Pancreas (tissue), 10 donors: ENCODE measurements around the gene RAPGEF5. TPM values are rescaled to one million over a fixed set of nuclear protein-coding genes. Genes with fewer than 3 reads are reported as not detected.

Experiments
- ATAC-seq, 4 donors: fragments of 200-7000 bp; cut with Tn5 transposase; one replicate each; pipeline versions ENCODE4 v1.8.0 to v1.9.1; 2020; ENCODE audit warnings: mild to moderate bottlenecking in 4 of 4, moderate library complexity in 4 of 4
- DNase-seq, 6 donors: peaks; one replicate each; pipeline ENCODE4 v3.0.0-alpha.2; 2020
- FAIRE-seq: peaks from 2 replicates; lab custom pipeline; 2012; peaks lifted over from hg19 to GRCh38; lab: Jason Lieb, UNC
- H3K27ac ChIP-seq, 4 donors: fragments of 200-600 bp; sonication (generic); 1 replicate in 3 of 4; 2 replicates in 1 of 4; pipeline versions ENCODE4 v1.5.0 to v1.8.0; 2020
- H3K27me3 ChIP-seq, 4 donors: fragments of 200-600 bp; one replicate each; pipeline ENCODE4 v1.8.0; 2021
- H3K36me3 ChIP-seq, 3 donors: fragments of 200-600 bp; sonication (generic) in 1 of 3; one replicate each; pipeline versions ENCODE4 v1.5.0 to v1.8.0; 2020 to 2021
- H3K4me1 ChIP-seq, 3 donors: fragments of 200-600 bp; one replicate each; pipeline ENCODE4 v1.8.0; 2021
- H3K4me3 ChIP-seq, 4 donors: fragments of 200-600 bp; sonication (generic) in 2 of 4; one replicate each; pipeline versions ENCODE4 v1.5.0 to v1.8.0; 2020 to 2021
- H3K9me3 ChIP-seq, 4 donors: fragments of 200-600 bp; one replicate each; pipeline ENCODE4 v1.8.0; 2021
- CTCF ChIP-seq, 4 donors: fragments of 200-600 bp; sonication (generic) in 3 of 4; IDR thresholded peaks; one replicate each; pipeline versions ENCODE4 v1.5.0 to v1.8.0; 2021; ENCODE audit warnings: antibody characterized with exemption in 4 of 4
- WGBS, 2 donors: extraction: QIAGEN DNeasy Blood & Tissue Kit; methylation state at CpG; one replicate each; pipeline ENCODE4 v1.1.7; 2013; 5-methylcytosine and 5-hydroxymethylcytosine counted together
- intact Hi-C, 3 donors: fragments of 100-400 bp; cut with DNase I; formaldehyde crosslinking; loops; one replicate each; pipeline versions ENCODE4 v1.11.1 to v1.14.2; 2022
- polyA plus RNA-seq, 2 donors: library from polyadenylated mRNA; stranded (reverse); fragments of 200-250 nt; gene quantifications; one replicate each; pipeline ENCODE4 v1.2.3, GENCODE V29; 2013
- total RNA-seq, 6 donors: library from RNA; stranded (reverse); fragmentation: NEBNext Ultra II Directional in 4 of 6; extraction: Animal tissue kit (Norgen Biotek cat#: 25700) in 4 of 6; gene quantifications; one replicate each; pipeline versions ENCODE4 v1.2.1 to v1.2.4, GENCODE V29; 2021 to 2023
- donor health status: healthy with polysubstance abuse.
- donor health status: DM: no; HTN: no; CAD: no; lungs with moderate emphysema.
- donor health status: DM: no; HTN: no; CAD: no.
- donor health status: control.
- donor health status: control.
- donor health status: Bipolar disorder and iron deficiency.
- donor health status: DM: yes; HTN: yes; CAD: no.
- donor health status: DM: no; HTN: no; CAD: no.
- donor health status: DM: no; HTN: no; CAD: no.
- donor health status: DM: yes; HTN: yes; CAD: no.

The RAPGEF5 gene
- total and polyA plus RNA-seq, 8 donors: 7.5 to 38.9 (median 29.1) TPM

- no peak overlapping the region for H3K27ac ChIP-seq
- no peak for FAIRE-seq
- WGBS, 2 donors: 53 to 59% methylated on average over 6 of the region's 6 CpGs
Measured at GRCh38 chr7:22129166-22129565, 227.8 kb downstream of the RAPGEF5 start.

DNA sequence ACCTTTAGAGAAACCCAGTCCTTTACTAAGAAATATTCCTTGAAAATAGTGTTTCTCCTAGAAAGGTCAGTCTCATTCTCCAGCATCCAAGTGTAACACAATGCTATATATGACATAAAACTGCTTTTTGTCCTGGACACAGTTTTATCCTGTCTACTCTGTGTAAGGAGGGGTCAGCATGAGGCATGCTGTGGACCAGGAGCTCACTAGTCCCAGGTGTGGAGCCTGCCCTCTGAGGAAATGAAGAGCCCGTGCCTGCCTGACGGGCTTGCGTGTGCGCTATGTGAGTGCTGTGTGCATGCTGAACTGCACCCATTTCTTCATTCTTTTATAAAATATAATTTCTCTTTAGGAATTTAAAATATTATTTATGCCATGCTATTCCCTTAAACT is 228.4 kb downstream of the RAPGEF5 start:
- TF ChIP-seq CTCF (IDR thresholded peaks at IDR 0.05): no peak
- ATAC-seq: no peak
- Histone ChIP-seq H3K9me3 (no peaks in the 10 kb centered on the region), H3K27ac (no peak overlapping the region), H3K4me1 (no peaks in the 10 kb centered on the region), H3K27me3 (no peaks in the 10 kb centered on the region), H3K36me3 (peaks cover 0 to 21% (median 10%) of the 10 kb centered on the region in 3 donors), H3K4me3 (no peak overlapping the region)
- 97 to 99% methylated on average over 4 of the region's 4 CpGs for WGBS, 2 donors
- intact Hi-C loops: loop anchor here in 1 of 3 donors (5.0 kb wide), 1 partner anchor 34 kb away; no protein-coding TSS in a partner anchor
- no peak for DNase-seq
- no peak for FAIRE-seq

More at GRCh38 chr7:22129166-22129565, 227.8 kb downstream of the RAPGEF5 start:
- DNase-seq (no peak), ATAC-seq (no peak)
- Histone ChIP-seq H3K4me3 (no peak overlapping the region), H3K4me1 (no peaks in the 10 kb centered on the region), H3K9me3 (no peaks in the 10 kb centered on the region), H3K27me3 (no peaks in the 10 kb centered on the region), H3K36me3 (peaks cover 0 to 24% (median 10%) of the 10 kb centered on the region in 3 donors)
- TF ChIP-seq CTCF (IDR thresholded peaks at IDR 0.05): no peak
- intact Hi-C loops: loop anchor here in 1 of 3 donors (5.0 kb wide), 1 partner anchor 33 kb away; no protein-coding TSS in a partner anchor

DNA sequence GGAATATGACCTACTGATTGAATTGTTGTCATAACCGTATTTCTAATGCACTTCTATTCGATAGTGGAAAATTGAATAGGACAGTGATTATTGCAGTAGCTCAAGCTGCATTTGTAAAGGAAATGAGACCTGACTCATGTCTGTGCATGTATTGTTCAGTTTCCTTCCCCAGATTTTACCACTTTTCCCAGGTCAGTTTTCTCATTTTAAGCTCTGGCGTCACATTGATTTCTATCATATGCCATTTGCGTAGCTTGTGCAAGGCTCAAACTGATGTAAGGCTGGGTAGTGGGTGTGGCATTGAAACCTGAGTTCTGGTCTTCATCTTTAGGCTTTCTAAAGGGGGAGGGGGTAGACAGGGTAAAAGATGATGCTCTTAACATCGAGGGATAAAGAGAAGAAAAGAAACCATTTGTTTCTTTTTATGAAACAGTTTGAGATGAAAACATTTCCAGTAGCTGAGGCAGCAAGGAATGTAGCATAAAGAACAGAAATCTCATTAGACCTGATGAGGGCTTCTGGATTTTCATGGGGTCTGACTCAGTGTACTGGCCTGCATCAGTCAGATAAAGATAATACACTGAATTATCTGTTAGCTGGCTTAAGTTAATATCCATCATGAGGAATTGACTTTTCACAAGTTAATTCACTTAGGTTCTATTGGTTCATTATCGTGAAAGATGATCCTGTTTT is 229.0 kb downstream of the RAPGEF5 start:
- TF ChIP-seq CTCF (IDR thresholded peaks at IDR 0.05): no peak
- intact Hi-C loops: loop anchor here in 1 of 3 donors (5.0 kb wide), 1 partner anchor 34 kb away; no protein-coding TSS in a partner anchor
- Histone ChIP-seq H3K9me3 (no peaks in the 10 kb centered on the region), H3K36me3 (peaks cover 0 to 18% (median 9%) of the 10 kb centered on the region in 3 donors), H3K4me3 (no peak overlapping the region), H3K27ac (no peak overlapping the region), H3K4me1 (no peaks in the 10 kb centered on the region), H3K27me3 (no peaks in the 10 kb centered on the region)
- FAIRE-seq (no peak), ATAC-seq (no peak), DNase-seq (no peak)
- WGBS, 2 donors: 73 to 81% methylated on average over 6 of the region's 6 CpGs

DNA sequence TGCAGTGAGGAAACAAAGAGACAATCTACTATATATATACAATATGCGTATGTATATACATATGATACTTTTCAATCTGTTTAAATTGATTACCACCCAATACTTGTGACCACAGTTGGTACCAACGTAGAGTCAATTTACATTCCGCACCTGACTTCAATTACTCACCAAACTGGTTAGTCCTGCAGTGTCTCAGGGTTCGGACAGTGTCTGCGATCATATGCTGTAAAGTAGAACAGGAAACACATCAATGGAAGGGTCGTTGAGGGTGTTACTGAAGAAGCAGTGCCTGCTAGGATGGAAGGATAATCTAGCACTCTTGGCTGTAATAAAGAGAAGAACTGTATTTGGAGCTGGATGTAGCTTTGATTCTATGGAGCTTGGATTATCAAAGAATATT is 231.5 kb downstream of the RAPGEF5 start:
- Histone ChIP-seq H3K4me3 (no peak overlapping the region), H3K36me3 (peaks cover 0 to 23% (median 7%) of the 10 kb centered on the region in 3 donors), H3K9me3 (no peaks in the 10 kb centered on the region), H3K27ac (no peak overlapping the region), H3K27me3 (no peaks in the 10 kb centered on the region), H3K4me1 (no peaks in the 10 kb centered on the region)
- no peak for FAIRE-seq
- no peak for TF ChIP-seq CTCF (IDR thresholded peaks at IDR 0.05)
- intact Hi-C loops: loop anchor here in 1 of 3 donors (5.0 kb wide), 1 partner anchor 37 kb away; no protein-coding TSS in a partner anchor
- no peak for DNase-seq
- 76 to 79% methylated on average over 6 of the region's 6 CpGs for WGBS, 2 donors
- no peak for ATAC-seq

GRCh38 chr7:22124941-22125340 is 232.0 kb downstream of the RAPGEF5 start:
- WGBS, 2 donors: 79 to 88% methylated on average over 3 of the region's 3 CpGs
- no peak for TF ChIP-seq CTCF (IDR thresholded peaks at IDR 0.05)
- Histone ChIP-seq H3K36me3 (peaks cover 0 to 23% (median 7%) of the 10 kb centered on the region in 3 donors), H3K27me3 (no peaks in the 10 kb centered on the region), H3K27ac (no peak overlapping the region), H3K9me3 (no peaks in the 10 kb centered on the region), H3K4me3 (no peak overlapping the region), H3K4me1 (no peaks in the 10 kb centered on the region)
- DNase-seq (no peak), FAIRE-seq (no peak), ATAC-seq (no peak)
- intact Hi-C loops: loop anchor here in 1 of 3 donors (5.0 kb wide), 1 partner anchor 37 kb away; no protein-coding TSS in a partner anchor
